Endothelial cell of umbilical vein (primary cell): Measurements from ENCODE around the gene FGFR3. TPM values are rescaled to one million over a fixed set of nuclear protein-coding genes. Genes with fewer than 3 reads are reported as not detected.

ENCODE experiments used
- BruUV-seq: library from RNA; stranded (reverse); fragments of 400-500 nt; replicated peaks from 2 replicates; lab custom pipeline; 2021; lab: Mats Ljungman, UMichigan
- CTCF ChIA-PET: fragments of 300-600, 350-600 bp; sonication (Branson Sonifier 250); formaldehyde crosslinking; loops from one replicate; lab custom pipeline; 2021; ENCODE audit warnings: antibody characterized with exemption, inconsistent platforms; lab: Charles Lee
- POLR2A ChIA-PET: fragments of 300-600, 350-600 bp; sonication (Branson Sonifier 250); formaldehyde crosslinking; loops from one replicate; lab custom pipeline; 2021; ENCODE audit warnings: antibody characterized with exemption, inconsistent platforms; lab: Charles Lee
- DNase-seq: peaks from one replicate; pipeline ENCODE4 v3.0.0-alpha.2; 2011; ENCODE audit warnings: low read depth, low spot score
- FAIRE-seq: peaks from 2 replicates; lab custom pipeline; 2011; peaks lifted over from hg19 to GRCh38; lab: Jason Lieb, UNC
- H2AFZ ChIP-seq: 2 replicates; pipeline ENCODE4 v1.6.0; 2012; ENCODE audit warnings: low read depth, low read length, control low read depth, inconsistent platforms
- H3K27ac ChIP-seq: 2 replicates; pipeline ENCODE4 v1.5.1; 2011; ENCODE audit warnings: low read depth, mild to moderate bottlenecking, control low read depth, low read length, moderate library complexity; ENCODE audit not compliant: insufficient read depth
- H3K27me3 ChIP-seq, 2 experiments: 2 replicates each; pipeline versions ENCODE4 v1.6.0 to v1.6.1; 2011; ENCODE audit warnings: low read length in 2 of 2, mixed read lengths in 1 of 2; ENCODE audit not compliant: control insufficient read depth in 2 of 2, insufficient read depth in 2 of 2
- H3K36me3 ChIP-seq, 2 experiments: 2 replicates in 1 of 2; 3 replicates in 1 of 2; pipeline ENCODE4 v1.5.1; 2011; ENCODE audit warnings: low read length in 2 of 2, mild to moderate bottlenecking in 1 of 2, moderate library complexity in 1 of 2; ENCODE audit not compliant: control insufficient read depth in 2 of 2, insufficient read depth in 2 of 2; ENCODE audit errors: extremely low read depth in 1 of 2
- H3K4me1 ChIP-seq: 3 replicates; pipeline ENCODE4 v1.5.1; 2011; ENCODE audit warnings: mild to moderate bottlenecking, low read length; ENCODE audit not compliant: control insufficient read depth, insufficient read depth; ENCODE audit errors: extremely low read depth
- H3K4me2 ChIP-seq: 2 replicates; pipeline ENCODE4 v1.6.1; 2011; ENCODE audit warnings: low read length, control low read depth, mixed read lengths; ENCODE audit not compliant: insufficient read depth
- H3K4me3 ChIP-seq, 3 experiments: fragments of 200-600 bp in 1 of 3; sonication (generic), shearing (Covaris generic) in 1 of 3; replicated peaks in 1 of 3; 2 replicates each; pipeline ENCODE4 v1.5.1; 2011 to 2016; ENCODE audit warnings: control low read depth in 3 of 3, low read length in 3 of 3, mild to moderate bottlenecking in 2 of 3, inconsistent platforms in 1 of 3, low read depth in 1 of 3, moderate library complexity in 1 of 3; ENCODE audit not compliant: insufficient read depth in 1 of 3
- H3K79me2 ChIP-seq: 2 replicates; pipeline ENCODE4 v1.6.0; 2012; ENCODE audit warnings: low read length, inconsistent platforms; ENCODE audit not compliant: control insufficient read depth, insufficient read depth
- H3K9ac ChIP-seq: replicated peaks from 2 replicates; pipeline ENCODE3; 2011; ENCODE audit warnings: low read length, control low read depth; ENCODE audit not compliant: insufficient read depth; ENCODE audit errors: extremely low read depth
- H3K9me1 ChIP-seq: replicated peaks from 3 replicates; pipeline ENCODE4 v1.6.0; 2011; ENCODE audit warnings: mild to moderate bottlenecking, low read length; ENCODE audit not compliant: control insufficient read depth, insufficient read depth; ENCODE audit errors: extremely low read depth
- H3K9me3 ChIP-seq: replicated peaks from 2 replicates; pipeline ENCODE4 v1.5.1; 2012; ENCODE audit warnings: low read length, inconsistent platforms; ENCODE audit not compliant: control insufficient read depth, insufficient read depth
- H4K20me1 ChIP-seq: replicated peaks from 2 replicates; pipeline ENCODE3; 2011; ENCODE audit warnings: mild to moderate bottlenecking, low read length; ENCODE audit not compliant: control insufficient read depth, insufficient read depth; ENCODE audit errors: extremely low read depth
- EZH2 ChIP-seq: IDR thresholded peaks from 2 replicates; pipeline ENCODE4 v1.6.1; 2012; ENCODE audit warnings: borderline replicate concordance, low read depth, mild to moderate bottlenecking, moderate library complexity, low read length, inconsistent platforms; ENCODE audit not compliant: severe bottlenecking
- FOS ChIP-seq: IDR thresholded peaks from 2 replicates; pipeline ENCODE4 v1.6.1; 2011; ENCODE audit warnings: mild to moderate bottlenecking, low read length, moderate library complexity, borderline replicate concordance; ENCODE audit not compliant: insufficient read depth
- GATA2 ChIP-seq: IDR thresholded peaks from 2 replicates; pipeline ENCODE4 v1.7.0; 2011; ENCODE audit warnings: low read depth, mild to moderate bottlenecking, moderate library complexity, mixed read lengths, low read length; ENCODE audit not compliant: insufficient read length, insufficient read depth
- JUN ChIP-seq: IDR thresholded peaks from 2 replicates; pipeline ENCODE4 v1.6.1; 2011; ENCODE audit warnings: borderline replicate concordance, low read depth; ENCODE audit not compliant: insufficient read length, insufficient read depth
- MAX ChIP-seq: IDR thresholded peaks from 2 replicates; pipeline ENCODE4 v1.6.1; 2011; ENCODE audit not compliant: insufficient read depth, insufficient read length
- MYC ChIP-seq: IDR thresholded peaks from one replicate; pipeline ENCODE4 v1.6.1; 2011; ENCODE audit warnings: mild to moderate bottlenecking, low read depth, low read length
- POLR2A ChIP-seq: IDR thresholded peaks from 2 replicates; pipeline ENCODE4 v1.6.1; 2012; ENCODE audit warnings: low read depth, mild to moderate bottlenecking, control low read depth, low read length
- POLR2AphosphoS5 ChIP-seq: IDR thresholded peaks from 2 replicates; pipeline ENCODE4 v1.6.1; 2012; ENCODE audit warnings: low read depth, mild to moderate bottlenecking, control low read depth, low read length, moderate library complexity; ENCODE audit not compliant: insufficient read depth
- dilution Hi-C: fragments of 300-500 bp; cut with MboI; formaldehyde crosslinking; loops from one replicate; pipeline ENCODE4 v1.15.0; 2019; ENCODE audit warnings: low sequenced_read_pairs; ENCODE audit not compliant: extremely low pct_ligation_motif_present
- intact Hi-C: fragments of 100-400 bp; cut with micrococcal nuclease; formaldehyde crosslinking; loops from one replicate; pipeline ENCODE4 v1.10.0; 2022
- polyA plus RNA-seq, 4 experiments: library from polyadenylated mRNA; depleted of rRNA in 3 of 4; stranded (reverse) in 3 of 4; unstranded in 1 of 4; fragments of >200 nt; gene quantifications; 2 replicates each; pipeline versions ENCODE4 v1.2.1 to v1.2.3, GENCODE V29; 2011 to 2012; ENCODE audit warnings: missing spikeins in 1 of 4
- total RNA-seq: library from RNA; stranded (reverse); gene quantifications from 2 replicates; pipeline ENCODE4 v1.2.3, GENCODE V29; 2021
- TF ChIP-seq, protein P1 (sequence below), 2 donors: IDR thresholded peaks; 1 replicate in 1 of 2; 2 replicates in 1 of 2; pipeline ENCODE4 v1.5.1; 2011; ENCODE audit warnings: low read length in 2 of 2, mild to moderate bottlenecking in 2 of 2, moderate library complexity in 2 of 2, control low read depth in 1 of 2, inconsistent platforms in 1 of 2, low read depth in 1 of 2; ENCODE audit not compliant: insufficient read depth in 1 of 2; ENCODE audit errors: extremely low read depth in 1 of 2

FGFR3 gene
- total and polyA plus RNA-seq, 2 donors (not counting 3 experiments of a cell fraction or from before 2014, with no cell fraction given): 0.73 to 1.2 TPM

DNA sequence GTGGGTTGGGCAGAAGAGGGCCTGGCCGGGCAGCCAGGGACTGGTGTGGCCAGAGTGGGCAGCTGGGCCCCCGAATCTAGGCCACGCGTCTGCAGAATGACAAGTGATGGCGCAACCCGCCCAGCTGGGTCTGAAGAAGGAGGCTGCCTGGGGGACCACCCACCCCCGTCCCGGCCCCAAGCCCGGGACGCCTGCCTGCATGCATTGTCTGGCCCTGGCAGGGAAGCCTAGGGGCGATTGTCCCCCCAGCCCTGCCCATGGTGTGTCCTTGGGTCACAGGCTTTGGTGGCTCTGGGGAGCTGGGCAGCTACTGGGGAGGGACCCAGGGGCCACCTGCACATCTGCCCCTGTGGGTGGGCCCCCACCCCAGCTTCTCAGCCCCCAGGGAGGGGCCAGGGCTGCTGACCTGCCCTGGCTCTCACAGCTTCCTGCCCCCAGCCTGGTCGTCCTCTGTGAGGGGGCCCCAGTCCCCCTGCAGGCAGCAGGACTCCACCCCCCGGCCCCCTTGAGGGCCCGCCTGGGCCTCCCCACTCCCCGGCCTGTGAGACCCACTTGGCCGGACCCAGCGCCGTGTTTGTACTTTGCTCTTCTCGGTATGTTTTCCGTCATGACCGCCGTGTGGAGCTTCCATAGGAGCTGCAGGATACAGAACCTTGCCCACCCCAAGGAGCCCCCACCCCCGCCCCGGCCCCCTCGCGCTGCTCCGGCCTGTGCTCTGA lies 4.9 kb downstream of the FGFR3 start:
- no peak overlapping the region for H3K9ac ChIP-seq
- dilution Hi-C loops (no loop called here), intact Hi-C loops (no loop called here)
- H3K4me1 ChIP-seq: no peaks in the 10 kb centered on the region
- no peak overlapping the region for H3K27ac ChIP-seq
- H3K4me3 ChIP-seq: no peak overlapping the region
- no peak for FAIRE-seq
- H3K4me2 ChIP-seq: no peak overlapping the region
- no peaks in the 10 kb centered on the region for H3K9me1 ChIP-seq
- ChIA-PET POLR2A (no interaction called here), CTCF (interaction anchor here (1.3 to 1.5 kb wide), 2 partner anchors 12 to 113 kb away, joined by 5 to 6 read pairs; no protein-coding TSS in a partner anchor)
- no peak overlapping the region for H2AFZ ChIP-seq
- no peaks in the 10 kb centered on the region for H3K79me2 ChIP-seq
- no peaks in the 10 kb centered on the region for H3K36me3 ChIP-seq
- H3K9me3 ChIP-seq: no peaks in the 10 kb centered on the region
- H3K27me3 ChIP-seq: peaks cover 14 to 24% of the 10 kb centered on the region in 2 experiments
- TF ChIP-seq MAX: no peak
- no peak for TF ChIP-seq POLR2A
- no peaks in the 10 kb centered on the region for H4K20me1 ChIP-seq
- DNase-seq: no peak
- BruUV-seq: no TSS peak

- Histone ChIP-seq H3K9me3 (no peaks in the 10 kb centered on the region), H3K27me3 (peaks cover 14 to 24% of the 10 kb centered on the region in 2 experiments), H3K9me1 (no peaks in the 10 kb centered on the region), H3K4me1 (no peaks in the 10 kb centered on the region), H3K9ac (no peak overlapping the region), H3K27ac (no peak overlapping the region), H4K20me1 (no peaks in the 10 kb centered on the region), H3K79me2 (no peaks in the 10 kb centered on the region), H3K4me2 (no peak overlapping the region), H3K36me3 (no peaks in the 10 kb centered on the region), H3K4me3 (no peak overlapping the region), H2AFZ (no peak overlapping the region)
- DNase-seq (no peak), FAIRE-seq (no peak)
- BruUV-seq: no TSS peak
- ChIA-PET POLR2A (no interaction called here), CTCF (interaction anchor here (0.7 to 1.5 kb wide), 4 partner anchors 11 to 112 kb away, joined by 3 to 6 read pairs (median 4); no protein-coding TSS in a partner anchor)
- dilution Hi-C loops (no loop called here), intact Hi-C loops (no loop called here)
- no peak for TF ChIP-seq POLR2A
- TF ChIP-seq MAX: no peak
- no peak for TF ChIP-seq POLR2AphosphoS5
- no peak for TF ChIP-seq JUN
- TF ChIP-seq MYC: no peak
- TF ChIP-seq, protein P1, sequence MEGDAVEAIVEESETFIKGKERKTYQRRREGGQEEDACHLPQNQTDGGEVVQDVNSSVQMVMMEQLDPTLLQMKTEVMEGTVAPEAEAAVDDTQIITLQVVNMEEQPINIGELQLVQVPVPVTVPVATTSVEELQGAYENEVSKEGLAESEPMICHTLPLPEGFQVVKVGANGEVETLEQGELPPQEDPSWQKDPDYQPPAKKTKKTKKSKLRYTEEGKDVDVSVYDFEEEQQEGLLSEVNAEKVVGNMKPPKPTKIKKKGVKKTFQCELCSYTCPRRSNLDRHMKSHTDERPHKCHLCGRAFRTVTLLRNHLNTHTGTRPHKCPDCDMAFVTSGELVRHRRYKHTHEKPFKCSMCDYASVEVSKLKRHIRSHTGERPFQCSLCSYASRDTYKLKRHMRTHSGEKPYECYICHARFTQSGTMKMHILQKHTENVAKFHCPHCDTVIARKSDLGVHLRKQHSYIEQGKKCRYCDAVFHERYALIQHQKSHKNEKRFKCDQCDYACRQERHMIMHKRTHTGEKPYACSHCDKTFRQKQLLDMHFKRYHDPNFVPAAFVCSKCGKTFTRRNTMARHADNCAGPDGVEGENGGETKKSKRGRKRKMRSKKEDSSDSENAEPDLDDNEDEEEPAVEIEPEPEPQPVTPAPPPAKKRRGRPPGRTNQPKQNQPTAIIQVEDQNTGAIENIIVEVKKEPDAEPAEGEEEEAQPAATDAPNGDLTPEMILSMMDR (IDR thresholded peaks at IDR 0.05; ENCODE audit: extremely low read depth in 1 of 2, insufficient read depth in 1 of 2, low read depth in 1 of 2, low read length in 2 of 2): no peak
- no peak for TF ChIP-seq GATA2
- no peak for TF ChIP-seq FOS
- TF ChIP-seq EZH2: no peak
These were observed 5.7 kb downstream of the FGFR3 start for GRCh38 chr4:1798580-1799386.
